Measurements from ENCODE around the gene RAP2C.
"Not testable (repeated sequence)": the region's sequence is repeated elsewhere in the genome, so short reads cannot be mapped to it uniquely, and the experiment has no call there.

RAP2C gene

DNA sequence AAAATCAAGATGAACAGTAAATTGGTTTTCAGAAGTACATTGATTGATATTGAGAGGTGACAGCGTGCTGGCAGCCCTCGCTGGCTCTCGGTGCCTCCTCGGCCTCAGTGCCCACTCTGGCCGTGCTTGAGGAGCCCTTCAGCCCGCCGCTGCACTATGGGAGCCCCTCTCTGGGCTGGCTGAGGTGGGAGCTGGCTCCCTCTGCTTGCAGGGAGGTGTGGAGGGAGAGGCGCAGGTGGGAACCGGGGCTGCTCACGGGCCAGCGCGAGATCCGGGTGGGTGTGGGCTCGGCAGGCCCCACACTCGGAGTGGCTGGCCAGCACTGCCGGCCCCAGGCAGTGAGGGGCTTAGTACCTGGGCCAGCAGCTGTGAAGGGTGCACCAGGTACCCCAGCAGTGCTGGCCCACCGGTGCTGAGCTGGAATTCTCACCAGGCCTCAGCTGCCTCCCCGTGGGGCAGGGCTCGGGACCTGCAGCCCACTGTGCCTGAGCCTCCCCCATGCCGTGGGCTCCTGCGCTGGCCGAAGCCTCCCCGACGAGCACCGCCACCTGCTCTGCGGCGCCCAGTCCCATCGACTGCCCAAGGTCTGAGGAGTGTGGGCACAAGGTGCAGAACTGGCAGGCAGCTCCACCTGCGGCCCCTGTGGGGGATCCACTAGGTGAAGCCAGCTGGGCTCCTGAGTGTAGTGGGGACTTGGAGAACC lies 25.2 kb downstream of the RAP2C start:
- DNase-seq = no peak

DNA sequence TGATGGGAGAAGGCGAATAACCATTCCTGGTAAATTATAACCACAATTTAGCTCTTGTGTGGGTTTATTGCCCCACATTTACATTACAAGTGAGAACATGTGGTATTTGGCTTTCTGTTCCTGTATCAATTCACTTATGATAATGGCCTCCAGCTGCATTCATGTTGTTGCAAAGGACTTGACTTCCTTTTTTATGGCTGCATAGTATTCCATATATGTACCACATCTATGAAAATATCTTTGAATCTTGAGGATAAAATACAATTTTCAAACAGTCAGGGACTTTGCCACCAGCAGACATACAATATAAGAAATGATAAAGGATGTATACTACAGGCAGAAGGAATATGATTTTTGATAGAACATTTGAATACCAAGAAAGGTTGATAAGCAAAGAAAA lies 27.3 kb downstream of the RAP2C start:
- no peak for DNase-seq

DNA sequence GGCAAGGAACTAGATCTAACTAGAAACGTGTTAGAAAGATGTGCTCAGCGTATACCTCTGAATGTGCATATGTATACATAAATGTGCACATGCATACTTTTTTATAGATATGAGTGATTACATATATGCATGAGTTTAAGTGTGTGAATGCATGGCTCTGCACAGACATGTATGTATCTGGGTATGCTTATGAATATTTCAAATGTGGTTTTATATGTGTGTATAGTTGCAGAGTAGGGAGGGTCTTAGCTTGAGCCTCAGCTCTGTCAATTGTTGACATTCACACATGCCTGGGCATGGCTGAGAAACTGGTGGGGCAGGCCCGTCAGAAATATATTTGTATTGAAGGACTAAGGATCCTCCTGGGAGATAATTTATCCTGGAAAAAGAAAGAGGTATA lies 31.1 kb downstream of the RAP2C start:
- no peak for DNase-seq

DNA sequence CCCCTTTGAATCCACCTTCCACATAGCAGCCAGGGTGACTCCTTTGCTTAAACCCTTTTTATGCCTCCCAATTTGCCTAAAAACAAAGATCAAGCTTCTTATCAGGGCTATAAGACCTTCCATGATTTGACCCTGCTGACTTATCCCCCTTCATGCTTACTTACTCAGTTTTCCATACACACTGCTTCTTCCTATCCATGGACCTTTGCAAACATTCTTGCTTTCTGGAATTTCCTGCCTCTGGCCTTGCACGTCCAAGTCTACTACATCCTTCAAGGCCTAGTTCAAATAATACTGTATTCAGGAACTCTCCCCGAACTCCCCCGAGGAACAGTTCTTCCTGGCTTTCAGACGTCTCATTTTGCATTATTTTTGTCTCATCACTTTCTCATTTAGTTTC lies 31.8 kb downstream of the RAP2C start:
- no peak for DNase-seq

DNA sequence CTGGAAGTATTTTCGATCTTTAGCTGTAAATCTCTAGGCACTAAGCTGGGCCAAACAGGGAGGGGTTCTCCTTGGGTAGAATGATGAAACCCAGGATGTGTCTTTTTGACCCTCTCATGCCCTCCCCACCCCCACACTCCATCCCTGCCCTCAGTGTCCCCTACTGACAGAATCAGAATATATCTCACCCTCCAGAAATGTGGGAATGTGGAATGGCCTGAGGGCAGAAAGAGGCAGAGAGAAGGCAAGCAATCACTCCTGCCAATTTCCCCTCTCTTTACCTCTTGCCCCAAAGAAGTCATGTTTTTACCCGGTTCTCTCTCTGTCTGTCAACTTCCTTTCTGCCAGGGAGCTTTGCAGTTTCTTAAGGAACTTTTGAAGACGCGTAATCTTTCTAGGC lies 34.4 kb downstream of the RAP2C start:
- no peak for DNase-seq

- DNase-seq = no peak
Measured at GRCh38 chrX:132181364-132181763, 37.9 kb downstream of the RAP2C start.

- DNase-seq = no peak
Measured at GRCh38 chrX:132180929-132181328, 38.3 kb downstream of the RAP2C start.

DNA sequence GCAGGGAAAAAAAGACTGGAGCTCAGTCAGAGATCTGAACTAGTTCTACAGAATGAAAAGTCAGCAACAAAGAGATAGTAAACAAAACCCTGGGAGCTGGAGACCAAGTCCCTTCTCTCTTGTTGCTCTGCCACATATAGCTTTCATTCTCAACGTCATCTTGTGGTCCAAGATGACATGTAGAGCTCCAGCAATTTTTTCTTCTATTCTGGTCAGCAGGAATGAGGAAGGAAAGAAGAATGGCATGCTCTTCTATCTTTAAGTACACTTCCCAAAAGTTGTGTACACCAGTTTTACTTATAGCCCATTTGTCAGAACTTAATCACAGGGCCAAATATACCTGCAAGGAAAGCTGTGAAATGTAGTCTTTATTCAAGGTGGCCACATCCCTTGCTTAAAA lies 45.6 kb downstream of the RAP2C start:
- no peak for DNase-seq

DNA sequence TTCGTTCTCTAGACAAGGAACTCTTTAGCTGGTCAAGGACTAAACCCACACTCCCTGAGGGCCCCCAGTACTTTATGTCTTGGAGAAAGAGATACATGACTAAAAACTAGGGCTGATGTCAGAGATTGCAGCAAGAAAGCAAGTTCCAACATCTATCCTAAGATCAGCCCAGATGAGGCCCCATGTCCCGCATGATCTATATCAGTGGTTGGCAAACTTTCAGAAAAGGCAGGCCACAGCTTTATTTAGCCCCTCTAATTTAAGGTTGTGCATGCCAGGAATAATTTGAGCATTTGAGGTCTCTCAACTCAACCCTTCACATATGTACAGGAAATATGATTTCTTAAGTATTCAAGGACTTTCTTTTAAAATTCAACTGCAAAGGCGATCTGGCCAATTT lies 47.4 kb downstream of the RAP2C start:
- no peak for DNase-seq

DNA sequence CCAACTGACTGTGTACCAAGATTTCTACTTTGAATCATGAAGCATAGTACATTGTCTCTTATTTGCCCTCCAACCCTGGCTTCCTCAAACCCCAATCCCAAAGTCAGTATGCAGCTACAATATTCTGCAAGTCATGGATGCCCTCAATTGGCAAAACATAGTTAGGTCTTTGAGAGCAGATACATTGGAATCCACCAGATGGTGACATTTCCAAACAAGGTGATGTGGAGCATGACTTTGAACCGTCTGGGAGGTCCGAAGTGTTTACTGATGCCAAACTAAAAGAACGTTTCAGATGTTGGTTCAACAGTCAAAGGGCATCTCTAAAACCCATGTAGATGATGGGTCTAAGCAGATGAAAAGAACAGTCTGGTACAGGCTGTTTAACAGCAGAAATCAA lies 47.8 kb downstream of the RAP2C start:
- DNase-seq = no peak

GRCh38 chrX:132169554-132169953 lies 49.7 kb downstream of the RAP2C start:
- no peak for DNase-seq

GRCh38 chrX:132165651-132166050 lies 53.6 kb downstream of the RAP2C start:
- no peak for DNase-seq

DNA sequence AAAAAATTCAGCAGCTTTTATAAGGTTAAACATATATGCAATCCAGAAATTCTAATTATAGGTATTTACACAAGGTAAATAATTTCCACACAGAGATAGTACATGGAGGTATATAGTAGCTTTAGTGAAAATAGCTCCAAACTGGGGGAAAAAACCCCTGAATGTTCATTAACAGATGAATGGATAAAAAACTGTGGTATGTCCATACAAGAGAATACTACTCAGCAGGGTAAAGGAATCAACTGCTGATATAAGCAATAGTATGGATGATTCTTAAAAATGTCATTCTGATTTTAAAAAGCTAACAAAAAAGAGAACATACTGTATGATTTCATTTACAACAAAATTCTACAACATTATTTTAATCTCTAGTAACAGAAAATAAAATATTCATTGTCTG lies 54.2 kb downstream of the RAP2C start:
- DNase-seq = no peak

- DNase-seq = not testable (repeated sequence)
Measured at GRCh38 chrX:132163094-132163493, 56.2 kb downstream of the RAP2C start.

DNA sequence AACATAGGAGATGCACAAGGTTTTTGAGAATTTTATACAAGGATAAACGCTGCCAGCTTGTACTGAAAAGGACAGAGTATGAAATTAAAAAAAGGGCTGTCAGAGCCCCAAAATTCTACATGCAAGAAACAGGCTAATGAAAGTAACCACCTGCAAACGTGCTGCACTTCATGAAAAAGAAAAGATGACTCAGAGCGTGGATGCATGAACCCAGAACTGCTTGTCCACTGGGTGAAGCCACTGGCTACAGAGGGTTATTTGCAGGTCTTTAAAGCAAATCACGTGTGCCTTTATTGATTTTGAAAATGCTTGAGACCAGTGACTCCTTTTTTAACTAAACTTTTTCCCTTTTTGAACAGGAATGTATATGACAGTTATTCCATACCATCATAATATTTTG lies 66.1 kb downstream of the RAP2C start:
- no peak for DNase-seq
